ENCODE measurements around the gene LOXL4. TPM values are rescaled to one million over a fixed set of nuclear protein-coding genes. Genes with fewer than 3 reads are reported as not detected.

LOXL4 gene
- total RNA-seq = 0.32 and 2.6 TPM in 2 replicates

DNA sequence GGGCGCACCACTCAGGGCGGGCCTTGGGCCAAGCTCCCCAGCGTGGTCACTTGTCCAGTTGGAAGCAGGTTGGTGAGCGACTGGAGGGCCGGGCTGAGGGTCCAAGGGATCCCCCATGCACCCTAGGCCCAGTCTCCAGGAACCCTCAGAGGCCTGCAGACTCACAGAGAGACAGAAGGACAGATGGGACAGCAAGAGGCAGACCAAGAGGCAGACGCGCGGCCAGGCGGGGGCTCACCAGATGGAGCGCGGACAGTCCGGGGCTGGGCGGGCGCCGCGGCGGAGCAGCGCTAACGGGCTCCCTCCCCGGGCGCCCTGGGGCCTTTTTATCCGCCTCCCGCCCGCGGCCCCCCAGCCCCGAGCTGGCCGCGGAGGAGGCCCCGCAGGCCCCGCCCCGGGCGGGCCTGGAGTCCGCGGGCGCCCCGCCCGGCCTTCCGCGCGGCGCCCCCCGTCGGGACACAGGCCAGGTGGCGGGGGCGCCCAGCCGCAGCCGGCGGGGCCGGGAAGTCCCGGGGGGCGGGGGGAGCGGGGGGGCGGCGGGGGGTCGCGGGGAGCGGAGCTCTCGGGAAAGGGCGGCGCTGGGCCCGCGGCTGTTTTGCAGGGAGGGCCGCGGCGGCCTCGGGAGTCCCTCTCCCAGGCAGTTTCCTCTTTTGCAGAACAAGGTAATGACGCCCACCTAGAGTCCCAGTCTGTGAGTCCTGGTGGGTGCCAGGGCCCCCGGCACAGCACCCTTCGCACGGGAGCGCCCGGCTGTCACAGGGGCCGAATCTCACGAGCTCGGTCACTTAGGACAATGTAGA lies at the start of gene LOXL4:
LOXL4 (minus strand) TSS at position 301 of the 800 bp plus-strand sequence. CDS start 5,175 bp downstream, outside the sequence.

Other genes with a start within 250 kb of the LOXL4 start
- gene CRTAC1, start 237.6 kb downstream of the LOXL4 start, total RNA-seq = 0.30 and 0.32 TPM in 2 replicates
- 12.3 and 17.5 TPM in 2 replicates for gene R3HCC1L, start 133.5 kb downstream of the LOXL4 start, total RNA-seq
- gene PYROXD2, start 147.0 kb upstream of the LOXL4 start, total RNA-seq = 2.3 and 5.5 TPM in 2 replicates
- gene HPS1, start 178.7 kb upstream of the LOXL4 start, total RNA-seq = 13.3 and 14.6 TPM in 2 replicates